Uterus (tissue), 2 donors: ENCODE measurements around the gene CDC5L.

ENCODE experiments used
- POLR2A ChIP-seq, 2 donors: fragments of 450-650 bp; IDR thresholded peaks; one replicate each; pipeline ENCODE4 v1.6.1; 2016; ENCODE audit warnings: antibody characterized with exemption in 2 of 2, mild to moderate bottlenecking in 1 of 2, moderate library complexity in 1 of 2
- TF ChIP-seq, protein P1 (sequence below), 4 experiments: fragments of 200-600 bp in 2 of 4; fragments of 450-650 bp in 2 of 4; sonication (generic) in 2 of 4; IDR thresholded peaks; one replicate each; pipeline ENCODE4 v1.5.1; 2016 to 2019; ENCODE audit warnings: antibody characterized with exemption in 4 of 4, mild to moderate bottlenecking in 2 of 4, moderate library complexity in 1 of 4

DNA sequence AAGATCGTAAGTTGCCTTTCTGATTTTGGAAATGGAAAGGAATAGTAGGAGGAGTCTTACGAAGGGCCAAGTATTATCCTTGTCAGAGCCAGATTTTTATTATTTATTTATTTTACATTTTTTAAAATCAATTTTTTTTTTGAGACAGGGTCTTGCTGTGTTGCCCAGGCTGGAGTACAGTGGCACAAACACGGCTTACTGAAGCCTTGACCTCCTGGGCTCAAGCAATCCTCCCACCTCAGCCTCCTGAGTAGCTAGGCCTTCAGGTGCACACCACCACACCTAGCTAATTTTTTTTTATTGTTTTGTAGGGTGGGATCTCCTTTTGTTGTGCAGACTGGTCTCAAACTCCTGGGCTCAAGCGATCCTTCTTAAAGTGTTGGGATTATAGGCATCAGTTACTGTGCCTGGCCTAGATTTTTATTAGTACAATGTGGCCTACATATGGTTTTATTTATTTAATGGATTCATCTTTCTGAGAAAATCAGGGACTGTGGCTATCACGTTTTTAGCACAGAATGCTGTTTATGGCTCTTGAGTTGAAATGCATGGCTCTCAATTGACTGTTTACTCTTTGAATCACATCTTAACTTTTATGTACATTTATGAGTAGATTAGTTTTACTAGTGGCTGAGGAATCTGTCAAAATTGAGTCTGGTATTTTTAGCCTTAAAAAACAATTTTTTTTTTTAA lies 16.7 kb downstream of the CDC5L start:
- TF ChIP-seq, protein P1, sequence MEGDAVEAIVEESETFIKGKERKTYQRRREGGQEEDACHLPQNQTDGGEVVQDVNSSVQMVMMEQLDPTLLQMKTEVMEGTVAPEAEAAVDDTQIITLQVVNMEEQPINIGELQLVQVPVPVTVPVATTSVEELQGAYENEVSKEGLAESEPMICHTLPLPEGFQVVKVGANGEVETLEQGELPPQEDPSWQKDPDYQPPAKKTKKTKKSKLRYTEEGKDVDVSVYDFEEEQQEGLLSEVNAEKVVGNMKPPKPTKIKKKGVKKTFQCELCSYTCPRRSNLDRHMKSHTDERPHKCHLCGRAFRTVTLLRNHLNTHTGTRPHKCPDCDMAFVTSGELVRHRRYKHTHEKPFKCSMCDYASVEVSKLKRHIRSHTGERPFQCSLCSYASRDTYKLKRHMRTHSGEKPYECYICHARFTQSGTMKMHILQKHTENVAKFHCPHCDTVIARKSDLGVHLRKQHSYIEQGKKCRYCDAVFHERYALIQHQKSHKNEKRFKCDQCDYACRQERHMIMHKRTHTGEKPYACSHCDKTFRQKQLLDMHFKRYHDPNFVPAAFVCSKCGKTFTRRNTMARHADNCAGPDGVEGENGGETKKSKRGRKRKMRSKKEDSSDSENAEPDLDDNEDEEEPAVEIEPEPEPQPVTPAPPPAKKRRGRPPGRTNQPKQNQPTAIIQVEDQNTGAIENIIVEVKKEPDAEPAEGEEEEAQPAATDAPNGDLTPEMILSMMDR (IDR thresholded peaks at IDR 0.05), result no peak
- TF ChIP-seq POLR2A (IDR thresholded peaks at IDR 0.05), result no peak
